Esophagus muscularis mucosa (tissue), 4 donors: ENCODE measurements around the gene RAB42. TPM values are rescaled to one million over a fixed set of nuclear protein-coding genes. Genes with fewer than 3 reads are reported as not detected.
"Not testable (repeated sequence)": the region's sequence is repeated elsewhere in the genome, so short reads cannot be mapped to it uniquely, and the experiment has no call there.

Experiments
- DNase-seq: peaks from one replicate; pipeline ENCODE4 v3.0.0-alpha.2; 2017; ENCODE audit errors: extremely low spot score
- H3K27ac ChIP-seq, 4 donors: fragments of 200-600 bp; sonication (generic); replicated peaks in 1 of 4; 1 replicate in 3 of 4; 2 replicates in 1 of 4; pipeline ENCODE4 v1.5.1; 2016 to 2019; ENCODE audit warnings: mild to moderate bottlenecking in 1 of 4
- H3K27me3 ChIP-seq, 4 donors: fragments of 200-600 bp; sonication (generic); one replicate each; pipeline versions ENCODE4 v1.5.1 to v1.6.0; 2016 to 2019
- H3K36me3 ChIP-seq, 4 donors: fragments of 200-600 bp; sonication (generic); one replicate each; pipeline ENCODE4 v1.5.1; 2016 to 2019
- H3K4me1 ChIP-seq, 4 donors: fragments of 200-600 bp; sonication (generic); one replicate each; pipeline ENCODE4 v1.5.1; 2016 to 2019
- H3K4me3 ChIP-seq, 4 donors: fragments of 200-600 bp; sonication (generic); 1 replicate in 2 of 4; 2 replicates in 2 of 4; pipeline ENCODE4 v1.5.1; 2016 to 2019; ENCODE audit warnings: mild to moderate bottlenecking in 4 of 4, moderate library complexity in 1 of 4
- H3K9me3 ChIP-seq, 4 donors: fragments of 200-600 bp; sonication (generic); 1 replicate in 3 of 4; 2 replicates in 1 of 4; pipeline ENCODE4 v1.5.1; 2016 to 2019
- EP300 ChIP-seq: sonication (generic); formaldehyde crosslinking; IDR thresholded peaks from one replicate; pipeline ENCODE4 v1.6.1; 2017; ENCODE audit warnings: antibody characterized with exemption
- POLR2A ChIP-seq: fragments of 450-650 bp; IDR thresholded peaks from one replicate; pipeline ENCODE4 v1.6.1; 2017; ENCODE audit warnings: antibody characterized with exemption, moderate library complexity, mild to moderate bottlenecking, low read depth
- POLR2AphosphoS5 ChIP-seq, 2 donors: sonication (generic); formaldehyde crosslinking; IDR thresholded peaks; one replicate each; pipeline ENCODE4 v1.6.1; 2017; ENCODE audit warnings: antibody characterized with exemption in 2 of 2
- WGBS: methylation state at CpG from one replicate; pipeline ENCODE4 v1.1.5; 2018; 5-methylcytosine and 5-hydroxymethylcytosine counted together
- intact Hi-C: fragments of 100-400 bp; cut with DNase I; formaldehyde crosslinking; loops from one replicate; pipeline ENCODE4 v1.15.1; 2023
- total RNA-seq, 4 donors: library from RNA; depleted of rRNA; stranded (reverse); fragments of >200 nt; gene quantifications; one replicate each; pipeline versions ENCODE4 v1.1.0 to v1.2.1, GENCODE V29; 2016
- TF ChIP-seq, protein P1 (sequence below), 3 experiments: fragments of 200-600 bp in 2 of 3; fragments of 450-650 bp in 1 of 3; sonication (generic) in 2 of 3; IDR thresholded peaks; one replicate each; pipeline ENCODE4 v1.5.1; 2017 to 2019; ENCODE audit warnings: antibody characterized with exemption in 3 of 3, mild to moderate bottlenecking in 2 of 3, moderate library complexity in 1 of 3

RAB42 gene
- total RNA-seq, 4 donors from 2014 or later = 0.98 to 4.0 (median 2.9) TPM

DNA sequence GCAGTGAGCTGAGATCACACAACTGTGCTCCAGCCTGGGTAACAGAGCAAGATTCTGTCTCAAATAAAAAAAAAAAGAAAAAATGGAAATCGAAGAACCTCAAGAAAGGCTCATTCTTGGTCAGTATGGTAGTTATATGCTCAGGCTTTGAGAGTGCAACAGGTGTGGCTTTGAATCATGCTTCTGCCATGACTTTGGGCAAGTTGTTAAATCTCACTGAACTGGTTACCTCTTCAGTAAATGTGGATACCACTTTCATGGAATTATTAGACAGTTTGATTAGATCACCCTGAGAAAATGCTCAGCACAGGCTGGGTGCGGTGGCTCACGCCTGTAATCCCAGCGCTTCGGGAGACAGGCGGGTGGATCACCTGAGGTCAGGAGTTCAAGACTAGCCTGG, 26.3 kb upstream of the RAB42 start:
- Histone ChIP-seq H3K27me3 (no peaks in the 10 kb centered on the region), H3K36me3 (peaks cover 84 to 100% (median 94%) of the 10 kb centered on the region in 4 donors), H3K27ac (no peak overlapping the region), H3K4me1 (no peaks in the 10 kb centered on the region), H3K4me3 (no peak overlapping the region), H3K9me3 (no peaks in the 10 kb centered on the region)
- TF ChIP-seq POLR2AphosphoS5 (IDR thresholded peaks at IDR 0.05) = no peak
- no peak for DNase-seq
- WGBS = 87% methylated on average over 6 of the region's 6 CpGs
- intact Hi-C loops = no loop called here

- H3K4me3 ChIP-seq = no peak overlapping the region
- H3K9me3 ChIP-seq = no peaks in the 10 kb centered on the region
- no peaks in the 10 kb centered on the region for H3K27me3 ChIP-seq
- H3K27ac ChIP-seq = no peak overlapping the region
- H3K4me1 ChIP-seq = no peaks in the 10 kb centered on the region
- no peak for DNase-seq
- 100% methylated on average over 2 of the region's 2 CpGs for WGBS
- peaks cover 74 to 100% (median 94%) of the 10 kb centered on the region in 4 donors for H3K36me3 ChIP-seq
- intact Hi-C loops = no loop called here
- TF ChIP-seq, protein P1, sequence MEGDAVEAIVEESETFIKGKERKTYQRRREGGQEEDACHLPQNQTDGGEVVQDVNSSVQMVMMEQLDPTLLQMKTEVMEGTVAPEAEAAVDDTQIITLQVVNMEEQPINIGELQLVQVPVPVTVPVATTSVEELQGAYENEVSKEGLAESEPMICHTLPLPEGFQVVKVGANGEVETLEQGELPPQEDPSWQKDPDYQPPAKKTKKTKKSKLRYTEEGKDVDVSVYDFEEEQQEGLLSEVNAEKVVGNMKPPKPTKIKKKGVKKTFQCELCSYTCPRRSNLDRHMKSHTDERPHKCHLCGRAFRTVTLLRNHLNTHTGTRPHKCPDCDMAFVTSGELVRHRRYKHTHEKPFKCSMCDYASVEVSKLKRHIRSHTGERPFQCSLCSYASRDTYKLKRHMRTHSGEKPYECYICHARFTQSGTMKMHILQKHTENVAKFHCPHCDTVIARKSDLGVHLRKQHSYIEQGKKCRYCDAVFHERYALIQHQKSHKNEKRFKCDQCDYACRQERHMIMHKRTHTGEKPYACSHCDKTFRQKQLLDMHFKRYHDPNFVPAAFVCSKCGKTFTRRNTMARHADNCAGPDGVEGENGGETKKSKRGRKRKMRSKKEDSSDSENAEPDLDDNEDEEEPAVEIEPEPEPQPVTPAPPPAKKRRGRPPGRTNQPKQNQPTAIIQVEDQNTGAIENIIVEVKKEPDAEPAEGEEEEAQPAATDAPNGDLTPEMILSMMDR (IDR thresholded peaks at IDR 0.05) = no peak
- no peak for TF ChIP-seq POLR2A
- TF ChIP-seq POLR2AphosphoS5 (IDR thresholded peaks at IDR 0.05) = no peak
- TF ChIP-seq EP300 = no peak
These were observed 25.1 kb upstream of the RAB42 start for GRCh38 chr1:28566931-28567330.

DNA sequence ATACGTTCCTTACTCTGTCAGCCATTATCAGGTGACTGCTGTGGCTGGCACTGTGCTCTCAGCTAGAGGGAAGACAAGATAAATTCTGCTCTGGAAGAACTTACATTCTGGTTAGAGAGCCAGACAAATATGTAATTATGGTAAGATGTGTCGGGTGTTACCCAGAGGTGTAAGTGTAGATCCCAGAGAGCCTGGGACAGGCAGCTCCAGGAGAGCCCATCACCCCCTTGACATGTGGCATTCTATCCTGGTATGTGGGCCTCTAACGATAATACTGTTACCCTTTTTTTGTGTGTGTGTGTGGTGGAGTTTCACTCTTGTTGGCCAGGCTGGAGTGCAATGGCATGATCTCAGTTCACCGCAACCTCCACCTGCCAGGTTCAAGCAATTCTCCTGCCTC, 20.2 kb upstream of the RAB42 start:
- H3K27me3 ChIP-seq = no peaks in the 10 kb centered on the region
- H3K4me3 ChIP-seq = no peak overlapping the region
- 79% methylated on average over 4 of the region's 4 CpGs for WGBS
- H3K27ac ChIP-seq = no peak overlapping the region
- H3K36me3 ChIP-seq = peaks cover 51 to 100% (median 92%) of the 10 kb centered on the region in 4 donors
- no peak for DNase-seq
- H3K9me3 ChIP-seq = no peaks in the 10 kb centered on the region
- intact Hi-C loops = no loop called here
- no peaks in the 10 kb centered on the region for H3K4me1 ChIP-seq
- no peak for TF ChIP-seq POLR2AphosphoS5 (IDR thresholded peaks at IDR 0.05)
- TF ChIP-seq, protein P1 (IDR thresholded peaks at IDR 0.05) = no peak
- no peak for TF ChIP-seq EP300
- no peak for TF ChIP-seq POLR2A

DNA sequence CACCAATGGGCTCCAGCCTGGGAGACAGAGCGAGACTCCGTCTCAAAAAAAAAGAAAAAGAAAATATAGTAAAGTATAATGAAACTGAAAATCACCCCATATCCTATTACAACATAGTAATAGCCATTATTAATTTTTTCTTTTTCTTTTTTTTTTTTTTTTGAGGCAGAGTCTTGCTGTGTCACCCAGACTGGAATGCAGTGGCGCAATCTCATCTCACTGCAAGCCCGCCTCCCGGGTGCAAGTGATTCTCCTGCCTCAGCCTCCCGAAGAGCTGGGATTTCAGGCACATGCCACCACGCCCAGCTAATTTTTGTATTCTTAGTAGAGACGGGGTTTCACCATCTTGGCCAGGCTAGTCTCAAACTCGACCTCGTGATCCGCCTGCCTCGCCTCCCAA, 19.2 kb upstream of the RAB42 start:
- 88% methylated on average over 12 of the region's 12 CpGs for whole genome bisulfite sequencing
- intact Hi-C loops, DNase-seq, H3K27ac ChIP-seq, H3K4me1 ChIP-seq, H3K4me3 ChIP-seq, H3K27me3 ChIP-seq, H3K9me3 ChIP-seq: not testable (repeated sequence)
- peaks cover 49 to 100% (median 92%) of the 10 kb centered on the region in 4 donors for H3K36me3 ChIP-seq

DNA sequence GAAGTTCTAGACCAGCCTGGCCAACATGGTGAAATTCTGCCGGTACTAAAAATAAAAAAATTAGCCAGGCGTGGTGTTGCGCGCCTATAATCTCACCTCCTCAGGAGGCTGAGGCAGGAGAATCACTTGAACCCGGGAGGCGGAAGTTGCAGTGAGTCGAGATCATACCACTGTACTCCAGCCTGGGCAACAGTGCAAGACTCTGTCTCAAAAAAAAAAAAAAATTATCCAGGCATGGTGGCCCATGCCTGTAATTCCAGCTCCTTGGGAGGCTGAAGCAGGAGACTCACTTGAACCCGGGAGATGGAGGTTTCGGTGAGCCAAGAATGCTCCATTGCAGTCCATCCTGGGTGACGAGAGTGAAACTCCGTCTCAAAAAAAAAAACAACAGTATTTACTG, 18.5 kb upstream of the RAB42 start:
- Histone ChIP-seq H3K27me3 (no peaks in the 10 kb centered on the region), H3K4me3 (no peak overlapping the region), H3K9me3 (no peaks in the 10 kb centered on the region), H3K27ac (no peak overlapping the region), H3K4me1 (peaks cover 0 to 2% (median under 1%) of the 10 kb centered on the region in 4 donors), H3K36me3 (peaks cover 47 to 100% (median 92%) of the 10 kb centered on the region in 4 donors)
- WGBS = 97% methylated on average over 11 of the region's 11 CpGs
- DNase-seq = no peak
- intact Hi-C loops = no loop called here
- no peak for TF ChIP-seq POLR2A
- no peak for TF ChIP-seq EP300
- TF ChIP-seq, protein P1 (IDR thresholded peaks at IDR 0.05) = no peak
- no peak for TF ChIP-seq POLR2AphosphoS5 (IDR thresholded peaks at IDR 0.05)

DNA sequence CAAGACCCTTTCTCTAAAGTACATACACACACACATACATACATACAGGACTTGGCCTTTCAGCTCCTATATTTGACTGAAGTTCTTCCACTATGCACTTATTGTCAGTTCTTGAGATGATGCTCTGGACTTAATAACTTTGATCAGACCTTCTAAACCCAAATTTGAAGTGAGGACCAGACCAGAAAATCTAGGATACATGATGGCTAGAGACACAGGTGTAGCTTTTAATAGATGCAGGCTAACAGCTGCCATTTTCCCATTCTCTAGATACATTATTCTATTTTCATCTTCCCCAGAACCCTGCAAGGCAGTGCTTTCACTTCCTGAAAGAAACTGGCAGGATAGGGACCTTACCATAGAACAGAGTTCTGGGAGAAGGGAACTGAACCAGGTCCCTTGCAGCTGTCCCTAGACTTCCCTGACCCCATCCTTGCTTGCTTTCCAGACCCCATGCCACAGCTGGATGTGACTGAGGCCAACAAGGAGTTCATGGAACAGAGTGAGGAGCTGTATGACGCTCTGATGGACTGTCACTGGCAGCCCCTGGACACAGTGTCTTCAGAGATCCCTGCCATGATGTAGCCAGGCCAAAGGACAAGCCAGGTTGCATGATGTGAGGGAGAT, 14.9 kb upstream of the RAB42 start:
- H3K9me3 ChIP-seq = no peaks in the 10 kb centered on the region
- intact Hi-C loops = no loop called here
- H3K4me3 ChIP-seq = no peak overlapping the region

More for the DNA sequence above, 14.9 kb upstream of the RAB42 start:
- Histone ChIP-seq H3K36me3 (peaks cover 38 to 85% (median 82%) of the 10 kb centered on the region in 4 donors), H3K27me3 (no peaks in the 10 kb centered on the region), H3K27ac (no peak overlapping the region), H3K4me1 (peaks cover 14 to 26% (median 24%) of the 10 kb centered on the region in 4 donors)
- TF ChIP-seq, protein P1 (IDR thresholded peaks at IDR 0.05) = no peak
- TF ChIP-seq POLR2AphosphoS5 (IDR thresholded peaks at IDR 0.05) (no peak), EP300 (no peak), POLR2A (no peak)
- no peak for DNase-seq
- 78% methylated on average over 1 of the region's 1 CpG for WGBS
